Panc1 (cell line): ENCODE measurements around the gene GTF2H4.

Source experiments
- POLR2AphosphoS5 ChIP-seq: IDR thresholded peaks from 2 replicates; pipeline ENCODE4 v1.6.1; 2012; ENCODE audit warnings: mild to moderate bottlenecking, low read depth, low read length, moderate library complexity
- SIN3A ChIP-seq: IDR thresholded peaks from 2 replicates; pipeline ENCODE4 v1.6.1; 2012; ENCODE audit warnings: low read depth, mild to moderate bottlenecking, low read length, moderate library complexity, borderline replicate concordance; ENCODE audit not compliant: insufficient read depth
- TCF7L2 ChIP-seq: IDR thresholded peaks from 2 replicates; pipeline ENCODE4 v1.6.1; 2011; ENCODE audit warnings: mild to moderate bottlenecking, low read depth, low read length, inconsistent platforms
- TF ChIP-seq, protein P1 (sequence below): fragments of 450-650 bp; IDR thresholded peaks from 2 replicates; pipeline ENCODE4 v1.5.1; 2017; ENCODE audit warnings: mild to moderate bottlenecking
- TF ChIP-seq, protein P2 (sequence below), 2 experiments: IDR thresholded peaks; 2 replicates each; pipeline ENCODE4 v1.6.1; 2011 to 2012; ENCODE audit warnings: low read depth in 2 of 2, control low read depth in 1 of 2, low read length in 1 of 2, mild to moderate bottlenecking in 1 of 2, moderate library complexity in 1 of 2; ENCODE audit not compliant: insufficient read depth in 1 of 2

DNA sequence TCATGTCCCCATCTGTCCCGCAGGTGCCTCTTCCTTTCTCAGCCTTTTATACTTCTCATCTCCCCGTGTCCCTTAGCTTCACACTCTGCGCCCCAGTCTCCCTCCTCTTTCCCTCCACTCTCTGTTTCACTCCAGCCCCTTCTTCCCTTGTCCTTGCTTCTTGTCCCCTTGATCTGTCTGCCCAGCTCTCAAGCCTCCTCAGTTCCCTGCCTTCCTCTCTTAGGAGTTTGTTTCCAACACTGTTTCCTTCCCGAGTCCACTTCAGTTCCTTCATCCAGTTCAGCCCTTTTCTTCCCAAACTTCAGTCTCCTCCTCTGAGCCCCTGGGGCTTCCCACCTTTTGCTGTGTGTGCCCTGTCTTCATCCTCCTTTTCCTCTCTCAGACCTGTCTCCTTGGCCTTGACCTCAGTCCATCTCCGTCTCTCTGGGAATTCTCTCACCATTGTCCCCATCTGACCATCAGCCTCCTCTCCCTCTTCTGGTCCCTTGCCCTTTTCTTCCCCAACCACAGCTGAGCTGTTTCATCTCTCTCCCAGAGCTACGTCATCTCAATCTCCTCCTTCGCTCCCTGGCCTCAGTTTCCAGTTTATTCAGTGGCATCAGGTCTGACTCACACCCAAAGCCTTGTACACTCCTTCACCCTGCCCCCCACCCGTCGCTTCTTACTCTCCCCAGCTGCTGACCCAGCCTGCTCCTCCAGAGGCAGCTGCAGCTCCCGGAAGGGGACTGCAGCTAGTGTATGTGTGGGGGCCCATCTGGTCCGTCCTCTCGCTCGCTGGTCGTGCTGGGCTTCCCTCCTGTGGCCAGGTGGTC lies 26.4 kb upstream of the GTF2H4 start:
- TF ChIP-seq, protein P1, sequence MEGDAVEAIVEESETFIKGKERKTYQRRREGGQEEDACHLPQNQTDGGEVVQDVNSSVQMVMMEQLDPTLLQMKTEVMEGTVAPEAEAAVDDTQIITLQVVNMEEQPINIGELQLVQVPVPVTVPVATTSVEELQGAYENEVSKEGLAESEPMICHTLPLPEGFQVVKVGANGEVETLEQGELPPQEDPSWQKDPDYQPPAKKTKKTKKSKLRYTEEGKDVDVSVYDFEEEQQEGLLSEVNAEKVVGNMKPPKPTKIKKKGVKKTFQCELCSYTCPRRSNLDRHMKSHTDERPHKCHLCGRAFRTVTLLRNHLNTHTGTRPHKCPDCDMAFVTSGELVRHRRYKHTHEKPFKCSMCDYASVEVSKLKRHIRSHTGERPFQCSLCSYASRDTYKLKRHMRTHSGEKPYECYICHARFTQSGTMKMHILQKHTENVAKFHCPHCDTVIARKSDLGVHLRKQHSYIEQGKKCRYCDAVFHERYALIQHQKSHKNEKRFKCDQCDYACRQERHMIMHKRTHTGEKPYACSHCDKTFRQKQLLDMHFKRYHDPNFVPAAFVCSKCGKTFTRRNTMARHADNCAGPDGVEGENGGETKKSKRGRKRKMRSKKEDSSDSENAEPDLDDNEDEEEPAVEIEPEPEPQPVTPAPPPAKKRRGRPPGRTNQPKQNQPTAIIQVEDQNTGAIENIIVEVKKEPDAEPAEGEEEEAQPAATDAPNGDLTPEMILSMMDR, result no peak
- TF ChIP-seq, protein P2, sequence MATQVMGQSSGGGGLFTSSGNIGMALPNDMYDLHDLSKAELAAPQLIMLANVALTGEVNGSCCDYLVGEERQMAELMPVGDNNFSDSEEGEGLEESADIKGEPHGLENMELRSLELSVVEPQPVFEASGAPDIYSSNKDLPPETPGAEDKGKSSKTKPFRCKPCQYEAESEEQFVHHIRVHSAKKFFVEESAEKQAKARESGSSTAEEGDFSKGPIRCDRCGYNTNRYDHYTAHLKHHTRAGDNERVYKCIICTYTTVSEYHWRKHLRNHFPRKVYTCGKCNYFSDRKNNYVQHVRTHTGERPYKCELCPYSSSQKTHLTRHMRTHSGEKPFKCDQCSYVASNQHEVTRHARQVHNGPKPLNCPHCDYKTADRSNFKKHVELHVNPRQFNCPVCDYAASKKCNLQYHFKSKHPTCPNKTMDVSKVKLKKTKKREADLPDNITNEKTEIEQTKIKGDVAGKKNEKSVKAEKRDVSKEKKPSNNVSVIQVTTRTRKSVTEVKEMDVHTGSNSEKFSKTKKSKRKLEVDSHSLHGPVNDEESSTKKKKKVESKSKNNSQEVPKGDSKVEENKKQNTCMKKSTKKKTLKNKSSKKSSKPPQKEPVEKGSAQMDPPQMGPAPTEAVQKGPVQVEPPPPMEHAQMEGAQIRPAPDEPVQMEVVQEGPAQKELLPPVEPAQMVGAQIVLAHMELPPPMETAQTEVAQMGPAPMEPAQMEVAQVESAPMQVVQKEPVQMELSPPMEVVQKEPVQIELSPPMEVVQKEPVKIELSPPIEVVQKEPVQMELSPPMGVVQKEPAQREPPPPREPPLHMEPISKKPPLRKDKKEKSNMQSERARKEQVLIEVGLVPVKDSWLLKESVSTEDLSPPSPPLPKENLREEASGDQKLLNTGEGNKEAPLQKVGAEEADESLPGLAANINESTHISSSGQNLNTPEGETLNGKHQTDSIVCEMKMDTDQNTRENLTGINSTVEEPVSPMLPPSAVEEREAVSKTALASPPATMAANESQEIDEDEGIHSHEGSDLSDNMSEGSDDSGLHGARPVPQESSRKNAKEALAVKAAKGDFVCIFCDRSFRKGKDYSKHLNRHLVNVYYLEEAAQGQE (IDR thresholded peaks at IDR 0.05; ENCODE audit: insufficient read depth in 1 of 2, low read depth in 2 of 2, low read length in 1 of 2), result no peak
- TF ChIP-seq POLR2AphosphoS5, result no peak
- no peak for TF ChIP-seq TCF7L2
- TF ChIP-seq SIN3A, result no peak
